LNCAP (cell line): Measurements from ENCODE around the gene BICD1.

Experiments
- CTCF ChIP-seq: fragments of 450-650 bp; IDR thresholded peaks from 2 replicates; pipeline ENCODE4 v1.5.1; 2017; ENCODE audit warnings: mild to moderate bottlenecking

Gene BICD1

GRCh38 chr12:32106517-32107358 lies at the start of gene BICD1:
BICD1 (plus strand) TSS chr12:32106847; CDS start chr12:32107332, 485 bp downstream.
- TF ChIP-seq CTCF, result peak; percentile 47

- no peak for TF ChIP-seq CTCF
Measured at GRCh38 chr12:32061033-32061432, 45.6 kb upstream of the BICD1 start.

- TF ChIP-seq CTCF, result no peak
Measured at GRCh38 chr12:32062881-32063280, 43.8 kb upstream of the BICD1 start.

GRCh38 chr12:32063796-32064195 lies 42.9 kb upstream of the BICD1 start:
- no peak for TF ChIP-seq CTCF

GRCh38 chr12:32066206-32066605 lies 40.4 kb upstream of the BICD1 start:
- TF ChIP-seq CTCF, result no peak

- TF ChIP-seq CTCF, result no peak
Measured at GRCh38 chr12:32069071-32069470, 37.6 kb upstream of the BICD1 start.

- TF ChIP-seq CTCF, result no peak
Measured at GRCh38 chr12:32069731-32070130, 36.9 kb upstream of the BICD1 start.
